ENCODE results near the gene HIGD2A.

DNA sequence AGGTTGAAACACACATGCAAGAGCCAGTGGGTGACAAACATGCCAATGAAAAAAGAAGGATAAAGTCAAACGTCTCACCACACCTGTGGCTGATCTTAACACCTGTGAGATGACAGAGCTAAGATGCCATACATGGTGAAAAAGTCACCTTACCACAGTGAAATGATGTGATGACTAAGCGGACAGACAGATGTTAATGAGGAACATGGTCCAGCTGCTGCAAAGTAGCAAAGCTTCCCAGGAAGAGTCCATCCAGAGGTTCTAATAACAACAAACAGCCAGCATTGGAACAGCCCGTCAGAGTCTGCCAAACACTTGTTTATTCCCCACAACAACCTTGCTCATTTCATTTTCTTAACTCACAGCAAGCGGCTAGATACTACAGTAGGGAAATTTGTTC lies 28.9 kb upstream of the HIGD2A start:
- TF ChIP-seq TAF1 (IDR thresholded peaks at IDR 0.05; ENCODE audit: control insufficient read depth, extremely low read depth, insufficient read depth, low read length, severe bottlenecking) (no peak), NR1H2 (CRISPR knock-in tag; IDR thresholded peaks at IDR 0.05) (no peak), ZNF324 (CRISPR knock-in tag; IDR thresholded peaks at IDR 0.05) (no peak), BDP1 (IDR thresholded peaks at IDR 0.05; ENCODE audit: insufficient read depth, insufficient read length) (no peak), SREBF1 (IDR thresholded peaks at IDR 0.05; ENCODE audit: borderline replicate concordance, low read depth, low read length) (no peak), ZNF699 (CRISPR knock-in tag; IDR thresholded peaks at IDR 0.05; ENCODE audit: insufficient replicate concordance) (no peak), CHD1 (IDR thresholded peaks at IDR 0.05; ENCODE audit: low read length) (no peak), ZNF586 (CRISPR knock-in tag; conservative IDR thresholded peaks at IDR 0.05) (no peak), SMARCC2 (IDR thresholded peaks at IDR 0.05; ENCODE audit: low read depth) (no peak)
- TF ChIP-seq, protein P1, sequence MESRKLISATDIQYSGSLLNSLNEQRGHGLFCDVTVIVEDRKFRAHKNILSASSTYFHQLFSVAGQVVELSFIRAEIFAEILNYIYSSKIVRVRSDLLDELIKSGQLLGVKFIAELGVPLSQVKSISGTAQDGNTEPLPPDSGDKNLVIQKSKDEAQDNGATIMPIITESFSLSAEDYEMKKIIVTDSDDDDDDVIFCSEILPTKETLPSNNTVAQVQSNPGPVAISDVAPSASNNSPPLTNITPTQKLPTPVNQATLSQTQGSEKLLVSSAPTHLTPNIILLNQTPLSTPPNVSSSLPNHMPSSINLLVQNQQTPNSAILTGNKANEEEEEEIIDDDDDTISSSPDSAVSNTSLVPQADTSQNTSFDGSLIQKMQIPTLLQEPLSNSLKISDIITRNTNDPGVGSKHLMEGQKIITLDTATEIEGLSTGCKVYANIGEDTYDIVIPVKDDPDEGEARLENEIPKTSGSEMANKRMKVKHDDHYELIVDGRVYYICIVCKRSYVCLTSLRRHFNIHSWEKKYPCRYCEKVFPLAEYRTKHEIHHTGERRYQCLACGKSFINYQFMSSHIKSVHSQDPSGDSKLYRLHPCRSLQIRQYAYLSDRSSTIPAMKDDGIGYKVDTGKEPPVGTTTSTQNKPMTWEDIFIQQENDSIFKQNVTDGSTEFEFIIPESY (CRISPR knock-in tag; IDR thresholded peaks at IDR 0.05), result no peak
